NCI-H2081 (cell line): Measurements from ENCODE around the gene IQGAP2.

Source experiments
- DNase-seq, 2 experiments: peaks; one replicate each; lab custom pipeline; 2025; lab: John Stamatoyannopoulos, UW

Gene IQGAP2

DNA sequence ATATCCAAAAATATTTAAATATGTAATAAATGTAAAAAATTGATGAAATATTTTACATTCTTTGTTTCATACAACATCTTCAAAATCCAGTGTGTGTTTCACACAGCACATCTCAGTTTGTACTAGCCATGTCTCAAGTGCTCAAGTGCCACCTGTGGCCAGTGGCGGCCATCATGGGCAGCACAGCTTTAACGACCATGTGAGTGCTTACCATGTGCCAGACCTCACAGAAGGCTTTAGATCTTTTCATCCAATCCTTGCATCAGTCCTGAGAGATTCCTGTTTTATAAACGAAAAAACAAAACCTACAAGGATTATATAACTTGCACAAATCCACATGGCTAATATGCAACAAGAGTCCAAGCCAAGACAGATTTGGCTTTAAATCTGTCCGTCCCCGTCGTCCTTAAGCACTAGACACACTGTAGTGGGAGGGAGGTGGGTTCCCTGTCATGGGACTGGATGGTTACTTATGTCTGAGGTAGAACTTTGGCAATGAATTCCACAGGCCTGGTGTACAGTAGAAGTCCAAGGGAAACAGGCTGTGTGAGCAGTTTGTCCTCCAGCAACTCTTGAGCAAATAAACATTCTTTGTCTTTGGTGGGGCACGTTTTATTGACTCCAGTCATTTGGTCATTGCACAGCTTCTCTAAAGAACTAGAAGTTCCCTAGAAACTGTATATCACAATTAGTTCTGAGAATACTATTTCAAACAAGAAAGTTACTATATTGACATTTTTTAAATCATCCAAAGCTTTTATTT is 287.8 kb downstream of the IQGAP2 start:
- no peak for DNase-seq

DNA sequence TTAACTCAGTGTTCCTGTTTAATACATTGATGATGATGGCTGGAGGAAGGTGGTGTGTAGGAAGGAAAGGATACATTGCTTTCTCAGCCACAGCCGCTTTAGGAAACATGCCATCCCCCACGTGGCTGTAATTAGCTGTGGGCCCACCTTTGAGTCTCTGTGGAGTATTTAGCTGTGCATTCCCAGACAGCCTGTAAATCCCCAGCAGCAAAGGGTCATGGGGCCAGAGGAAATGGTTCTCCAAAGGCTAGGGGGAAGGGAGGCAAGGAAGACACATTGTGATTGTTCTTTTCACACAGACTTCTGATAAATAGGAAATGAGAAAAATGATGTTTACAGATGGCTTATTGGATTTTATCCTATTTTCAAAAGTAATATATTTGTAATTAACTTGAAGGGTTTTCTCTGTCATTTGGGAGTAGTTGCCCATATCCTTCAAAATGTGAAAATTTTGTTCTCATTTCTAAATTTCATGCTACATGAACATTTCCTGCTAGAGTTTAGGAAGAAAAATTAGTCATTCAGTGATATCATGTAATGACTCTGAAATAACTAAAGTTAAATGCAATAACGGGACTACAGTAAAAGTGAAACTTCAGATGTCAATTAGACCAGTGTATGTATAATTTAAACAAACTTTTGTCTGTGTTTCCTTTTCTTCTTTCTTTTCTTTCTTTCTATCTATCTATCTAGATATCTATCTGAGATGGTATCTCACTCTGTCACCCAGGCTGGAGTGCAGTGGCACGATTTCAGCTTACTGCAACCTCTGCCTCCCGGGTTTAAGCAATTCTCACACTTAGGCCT is 288.6 kb downstream of the IQGAP2 start:
- no peak for DNase-seq

GRCh38 chr5:76692274-76692540 is 289.1 kb downstream of the IQGAP2 start:
- no peak for DNase-seq

DNA sequence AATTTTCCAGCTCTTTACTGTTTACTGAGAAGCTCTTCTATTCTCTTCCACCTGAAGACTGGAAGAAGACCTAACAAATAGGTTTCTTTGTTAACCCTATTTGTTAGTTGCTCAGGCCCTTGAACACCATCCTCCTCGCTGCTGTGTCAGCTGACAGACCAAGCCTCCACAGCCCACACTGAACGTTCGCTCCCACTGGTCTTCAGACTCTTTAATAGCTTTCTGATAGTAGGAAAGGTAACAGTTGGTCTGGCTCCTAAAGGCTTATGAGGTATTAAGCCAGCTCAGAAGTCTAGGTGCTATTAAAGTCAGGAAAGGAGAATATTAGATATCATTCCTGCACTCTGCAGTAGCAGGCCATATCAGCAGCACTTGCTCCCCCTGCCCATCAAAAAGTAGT is 289.6 kb downstream of the IQGAP2 start:
- DNase-seq, result no peak

DNA sequence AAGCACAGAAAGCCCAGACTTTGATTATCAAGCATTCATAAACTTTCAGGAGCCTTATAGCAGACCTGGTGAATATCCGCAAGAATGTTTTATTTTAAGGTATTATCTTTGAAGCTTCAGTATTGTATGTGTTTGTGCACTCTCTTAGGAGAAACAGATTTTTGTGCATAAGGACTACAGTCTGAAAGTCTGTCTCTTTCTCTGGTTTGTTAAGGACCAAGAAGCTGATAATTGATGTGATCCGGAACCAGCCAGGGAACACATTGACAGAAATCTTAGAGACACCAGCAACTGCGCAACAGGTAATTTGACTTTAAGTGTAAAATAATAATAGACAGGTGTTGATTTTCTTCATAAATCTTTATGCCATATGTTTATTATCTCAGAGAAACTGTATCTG is 290.1 kb downstream of the IQGAP2 start:
- no peak for DNase-seq

DNA sequence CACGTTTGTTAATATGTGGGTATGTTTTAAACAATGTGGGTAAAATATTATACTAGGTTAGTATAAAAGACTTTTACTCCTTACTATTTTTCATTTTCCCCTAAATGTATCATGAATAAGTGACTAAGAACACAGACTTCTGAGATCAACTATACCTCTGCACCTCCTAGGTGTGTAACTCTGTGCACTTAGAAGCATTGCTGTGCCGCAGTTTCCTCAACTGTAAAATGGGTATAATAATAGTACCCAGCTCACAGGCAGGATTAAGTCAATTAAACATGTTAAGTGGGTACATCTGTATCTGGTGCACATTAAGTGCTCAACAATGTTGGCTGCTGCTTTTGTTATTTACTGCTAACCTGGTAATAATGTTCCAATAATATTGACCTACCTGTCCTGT is 291.2 kb downstream of the IQGAP2 start:
- DNase-seq, result no peak

DNA sequence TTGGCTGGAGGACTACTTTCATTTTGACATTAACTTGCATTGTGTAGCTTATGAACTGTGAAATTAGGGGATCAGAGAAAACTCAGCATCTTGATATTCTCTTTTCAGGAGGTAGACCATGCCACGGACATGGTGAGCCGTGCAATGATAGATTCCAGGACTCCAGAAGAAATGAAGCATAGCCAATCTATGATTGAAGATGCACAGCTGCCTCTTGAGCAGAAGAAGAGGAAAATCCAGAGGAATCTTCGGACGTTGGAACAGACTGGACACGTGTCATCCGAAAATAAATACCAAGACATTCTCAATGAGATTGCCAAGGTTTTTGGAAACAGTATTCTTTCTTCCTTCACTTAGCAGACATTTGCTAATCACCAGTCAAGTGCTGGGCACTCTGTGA is 292.3 kb downstream of the IQGAP2 start:
- no peak for DNase-seq

DNA sequence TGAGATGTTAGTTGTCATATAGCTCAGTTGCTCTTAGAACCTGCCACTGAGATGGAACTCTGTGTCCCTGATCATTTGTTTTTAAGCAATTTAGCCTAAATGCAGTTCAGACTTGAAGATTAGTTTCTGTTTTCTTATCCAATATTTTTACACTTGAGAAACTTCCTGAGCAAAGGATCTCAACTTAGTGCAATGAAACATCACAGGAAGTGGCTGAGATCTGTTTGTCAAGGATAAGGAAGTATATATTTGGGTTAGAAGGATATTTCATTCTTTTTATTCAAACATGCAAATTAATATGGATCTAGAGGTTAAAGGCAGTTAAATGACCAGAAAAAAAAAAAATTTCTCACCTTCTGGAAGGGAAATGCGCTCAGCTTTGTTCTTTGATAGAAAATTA is 293.2 kb downstream of the IQGAP2 start:
- no peak for DNase-seq

DNA sequence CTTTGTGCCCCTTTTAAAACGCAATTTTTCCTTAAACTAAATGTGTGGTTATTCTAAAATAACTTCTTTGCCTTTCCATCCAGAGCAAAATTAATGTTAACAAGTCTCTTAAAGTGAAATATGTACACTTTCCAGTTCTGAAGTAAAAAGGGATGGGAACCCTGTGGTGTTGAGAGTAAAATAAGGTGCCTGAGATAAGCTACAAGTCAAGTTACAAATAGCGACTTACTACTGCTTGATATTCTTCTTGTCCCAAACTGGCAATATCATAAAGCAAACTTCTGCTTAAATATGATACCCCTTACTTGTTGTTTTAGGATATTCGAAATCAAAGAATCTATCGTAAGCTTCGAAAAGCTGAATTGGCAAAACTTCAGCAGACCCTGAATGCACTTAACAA is 294.6 kb downstream of the IQGAP2 start:
- DNase-seq, result no peak

GRCh38 chr5:76700571-76700970 is 297.5 kb downstream of the IQGAP2 start:
- DNase-seq, result no peak

GRCh38 chr5:76701298-76701697 is 298.2 kb downstream of the IQGAP2 start:
- peak in 1 of 2 experiments; percentile 16 for DNase-seq

DNA sequence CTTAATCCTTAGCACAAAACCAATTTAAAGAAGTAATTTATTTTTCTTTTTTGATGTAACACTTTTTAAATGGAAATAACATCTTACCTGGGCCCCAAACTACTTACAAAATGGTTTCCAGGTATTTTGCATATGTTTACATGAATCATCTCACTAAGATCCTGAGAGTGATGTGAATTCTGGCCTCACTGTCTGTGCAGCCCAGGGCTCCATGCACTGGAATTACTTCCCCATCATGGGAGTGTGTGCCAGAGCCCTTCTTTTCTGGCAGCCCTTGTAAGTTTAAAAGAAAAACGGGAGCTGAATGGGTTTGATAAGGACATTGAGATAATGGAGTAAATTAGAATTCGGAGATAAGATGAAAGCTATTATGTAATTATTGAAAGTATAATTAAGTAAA is 300.6 kb downstream of the IQGAP2 start:
- no peak for DNase-seq

GRCh38 chr5:76704131-76704663 is 301.1 kb downstream of the IQGAP2 start:
- no peak for DNase-seq

DNA sequence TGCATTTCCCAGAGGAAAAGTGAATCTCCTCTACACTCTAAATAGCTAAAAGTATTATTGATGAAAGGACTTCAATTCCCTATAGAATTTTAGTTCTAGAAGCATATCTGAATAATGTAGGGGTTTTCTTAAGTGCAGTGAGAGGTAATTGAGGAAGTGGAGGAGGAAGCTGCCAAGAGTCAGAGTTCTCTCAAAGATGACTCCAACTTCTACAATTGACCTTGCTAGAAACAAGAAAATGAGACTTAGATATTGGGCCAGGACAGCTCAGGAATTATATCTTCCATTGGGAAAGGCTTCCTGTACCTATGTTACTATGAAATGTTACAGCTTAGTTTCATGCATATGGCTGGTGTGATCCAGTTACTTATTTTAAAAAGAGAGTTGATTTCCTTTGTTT is 302.5 kb downstream of the IQGAP2 start:
- no peak for DNase-seq

DNA sequence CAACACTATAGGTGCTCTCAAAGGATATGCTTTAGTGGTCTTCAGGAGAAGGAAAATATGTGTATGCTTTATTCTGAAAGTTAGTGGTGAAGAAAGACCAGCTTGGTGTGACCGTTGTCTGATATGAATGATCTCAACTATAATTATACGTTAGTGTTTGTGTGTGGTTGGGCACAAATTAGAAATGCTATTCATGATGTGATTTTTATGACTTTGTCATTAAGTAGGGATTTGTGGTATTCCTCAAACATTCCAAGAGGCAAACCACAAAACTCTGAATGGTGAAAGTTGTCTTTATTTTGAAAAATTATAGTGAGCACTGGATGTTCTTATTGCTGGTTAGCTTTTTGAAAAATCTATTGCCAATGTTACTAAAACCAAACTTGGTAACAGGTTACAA is 306.7 kb downstream of the IQGAP2 start:
- no peak for DNase-seq

- no peak for DNase-seq
These were observed 307.9 kb downstream of the IQGAP2 start for GRCh38 chr5:76710991-76711390.

DNA sequence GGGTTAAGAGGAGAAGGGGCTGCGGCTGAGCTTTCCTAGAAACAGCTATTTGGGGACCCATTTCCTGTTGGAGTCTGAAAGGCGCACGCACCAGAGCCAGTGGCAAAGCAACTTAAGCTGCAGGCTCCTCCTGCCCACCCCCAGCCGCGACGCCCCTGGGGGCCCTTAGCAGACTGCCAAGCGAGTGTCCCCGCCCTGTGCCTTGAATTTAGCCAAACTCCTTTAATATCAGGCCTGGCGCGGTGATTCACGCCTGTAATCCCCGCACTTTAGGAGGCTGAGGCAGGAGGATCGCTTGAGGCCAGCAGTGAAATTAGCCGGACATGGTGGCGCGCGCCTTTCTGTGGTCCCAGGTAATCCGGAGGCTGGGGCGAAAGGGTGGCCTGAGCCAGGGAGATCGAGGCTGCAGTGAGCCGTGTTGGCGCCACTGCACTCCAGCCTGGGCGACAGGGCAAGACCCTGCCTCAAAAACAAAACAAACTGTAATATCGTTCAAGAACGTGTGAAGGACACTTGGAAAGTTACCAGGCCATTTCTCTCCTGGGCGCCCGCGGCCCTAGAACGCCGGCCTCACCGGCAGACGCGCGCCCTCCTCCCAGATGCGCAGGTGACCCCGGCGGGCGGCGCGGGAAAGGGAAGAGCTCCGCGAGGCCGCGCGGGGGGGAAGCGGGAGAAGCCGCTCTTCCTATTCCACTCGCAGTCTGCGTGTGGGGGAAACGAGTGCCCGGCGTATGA is 311.8 kb downstream of the IQGAP2 start:
- DNase-seq, result no peak

DNA sequence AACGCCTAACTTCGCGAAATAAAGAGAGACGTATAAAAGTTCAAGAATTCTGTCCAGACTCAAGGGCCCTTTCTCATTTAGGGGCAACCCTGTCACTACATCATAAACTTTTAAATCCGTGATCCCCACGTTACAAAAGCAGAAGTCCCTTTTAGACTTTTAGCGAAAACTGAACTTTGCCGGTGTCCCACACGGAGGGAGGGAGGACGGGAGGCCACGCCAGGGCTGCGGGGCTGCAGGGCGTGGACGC is 312.3 kb downstream of the IQGAP2 start:
- DNase-seq, result no peak

- DNase-seq, result peak; percentile 27 to 34
These were observed 312.8 kb downstream of the IQGAP2 start, which contains the start of gene F2R for GRCh38 chr5:76715736-76716455. TSS of gene F2R (plus strand) at chr5:76716126. CDS start at chr5:76716308, 182 bp downstream.

- no peak for DNase-seq
These were observed 313.5 kb downstream of the IQGAP2 start for GRCh38 chr5:76716456-76717157.

DNA sequence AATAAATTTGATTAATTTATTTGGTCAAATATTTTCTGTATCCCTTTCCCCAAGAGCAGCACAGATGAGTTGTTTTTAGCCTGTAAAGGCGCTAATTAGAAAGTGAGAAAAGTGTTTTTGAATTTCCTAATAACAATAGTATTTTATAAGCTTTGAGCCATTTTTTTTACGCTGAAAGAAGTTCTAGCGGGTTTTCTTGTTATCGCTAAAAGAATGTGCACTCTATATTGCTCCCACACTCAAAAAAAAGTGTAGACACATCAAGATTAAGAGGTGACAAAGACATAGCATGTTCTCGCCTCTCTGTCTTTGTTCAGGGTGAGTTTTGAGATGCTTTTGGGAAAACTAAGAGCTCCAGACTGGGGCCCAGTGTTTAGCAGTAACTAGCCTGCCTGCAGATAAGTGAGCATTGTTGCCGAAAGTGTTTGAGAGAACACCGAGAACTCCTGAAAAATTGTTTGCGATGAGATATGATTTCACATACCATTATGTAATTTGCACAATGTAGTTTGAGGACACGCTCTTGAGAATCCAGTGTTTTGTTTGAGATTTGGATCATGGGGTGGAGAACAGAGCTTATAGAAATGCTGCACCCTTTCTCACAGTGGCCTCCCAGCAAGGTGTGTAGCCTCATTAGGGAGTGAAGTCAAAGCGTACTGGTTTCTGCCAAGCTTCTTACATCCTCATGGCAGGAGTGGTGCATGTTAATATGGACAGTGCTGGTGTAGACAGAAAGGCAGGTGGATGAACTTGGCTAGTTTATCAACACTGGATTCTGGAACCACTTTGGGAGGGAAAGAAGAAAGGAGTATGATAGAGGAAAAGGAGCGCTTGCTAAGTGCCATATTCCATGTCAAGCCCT is 314.4 kb downstream of the IQGAP2 start:
- DNase-seq, result no peak
